Activated T-helper 2 cell treated with anti-CD3 and anti-CD28 coated beads, Interferon-gamma antibody, Interleukin-2, Interleukin-4, amounts not matched to agents 10 μg/mL and 5 μg/mL and 100 μg/mL, durations not matched to agents 14 hours and 24 hours and 36 hours (primary cell): Measurements from ENCODE around the gene PLP2. TPM values are rescaled to one million over a fixed set of nuclear protein-coding genes. Genes with fewer than 3 reads are reported as not detected.
"Not testable (repeated sequence)": the region's sequence is repeated elsewhere in the genome, so short reads cannot be mapped to it uniquely, and the experiment has no call there.

Experiments used
- DNase-seq: peaks from one replicate; pipeline ENCODE4 v3.0.0; 2021; ENCODE audit warnings: low spot score
- H3K27ac Mint-ChIP-seq: one replicate; pipeline ENCODE4 v1.8.0; 2021; ENCODE audit warnings: mixed read lengths
- H3K27me3 Mint-ChIP-seq: one replicate; pipeline ENCODE4 v1.8.0; 2021; ENCODE audit warnings: low read depth, mixed read lengths
- H3K36me3 Mint-ChIP-seq: one replicate; pipeline ENCODE4 v1.8.0; 2021; ENCODE audit warnings: low read depth, mixed read lengths
- H3K4me1 Mint-ChIP-seq: one replicate; pipeline ENCODE4 v1.8.0; 2021; ENCODE audit warnings: low read depth, mixed read lengths
- H3K4me3 Mint-ChIP-seq: one replicate; pipeline ENCODE4 v1.8.0; 2021; ENCODE audit warnings: low read depth, mild to moderate bottlenecking, moderate library complexity, mixed read lengths
- H3K9me3 Mint-ChIP-seq: one replicate; pipeline ENCODE4 v1.8.0; 2021; ENCODE audit warnings: mixed read lengths
- intact Hi-C: fragments of 100-400 bp; cut with micrococcal nuclease; formaldehyde crosslinking; loops from one replicate; pipeline ENCODE4 v1.15.1; 2023
- total RNA-seq: library from RNA; stranded (reverse); gene quantifications from 2 replicates; pipeline ENCODE4 v1.2.3, GENCODE V29; 2022

The PLP2 gene
- 112 and 116 TPM in 2 replicates for total RNA-seq

- intact Hi-C loops, result loop anchor here (2.0 kb wide), 1 partner anchor 15 kb away; the partner anchor contains the start of gene PRICKLE3
- no peaks in the 10 kb centered on the region for H3K27me3 Mint-ChIP-seq
- H3K4me3 Mint-ChIP-seq, result peak within 1 kb of the TSS; percentile 86
- peak; percentile 54 for DNase-seq
- H3K27ac Mint-ChIP-seq, result peak within 1 kb of the TSS; percentile 84
- H3K4me1 Mint-ChIP-seq, result peaks cover 23% of the 10 kb centered on the region
- no peaks in the 10 kb centered on the region for H3K9me3 Mint-ChIP-seq
- H3K36me3 Mint-ChIP-seq, result peaks cover 35% of the 10 kb centered on the region
Measured at GRCh38 chrX:49171752-49172279, at the start of gene PLP2. Gene PLP2, plus strand, starts transcription at chrX:49171898. Its CDS starts 103 bp downstream, at chrX:49172001.

GRCh38 chrX:49122499-49122898, 49.2 kb upstream of the PLP2 start:
- Mint-ChIP-seq H3K4me3 (peak overlapping the region; percentile 98), H3K36me3 (peaks cover 36% of the 10 kb centered on the region), H3K4me1 (peaks cover 30% of the 10 kb centered on the region), H3K27ac (peak overlapping the region; percentile 94), H3K27me3 (no peaks in the 10 kb centered on the region), H3K9me3 (no peaks in the 10 kb centered on the region)
- intact Hi-C loops, result no loop called here
- no peak for DNase-seq

- H3K9me3 Mint-ChIP-seq, H3K36me3 Mint-ChIP-seq, H3K27me3 Mint-ChIP-seq, H3K4me3 Mint-ChIP-seq, DNase-seq, intact Hi-C loops, H3K27ac Mint-ChIP-seq: not testable (repeated sequence)
- H3K4me1 Mint-ChIP-seq, result peaks cover 11% of the 10 kb centered on the region
Measured at GRCh38 chrX:49127742-49128258, 43.9 kb upstream of the PLP2 start.

- no peaks in the 10 kb centered on the region for H3K4me1 Mint-ChIP-seq
- H3K27ac Mint-ChIP-seq, result no peak overlapping the region
- H3K4me3 Mint-ChIP-seq, result no peak overlapping the region
- H3K36me3 Mint-ChIP-seq, result no peaks in the 10 kb centered on the region
- intact Hi-C loops, result no loop called here
- no peaks in the 10 kb centered on the region for H3K27me3 Mint-ChIP-seq
- H3K9me3 Mint-ChIP-seq, result no peaks in the 10 kb centered on the region
- no peak for DNase-seq
Measured at GRCh38 chrX:49129427-49129826, 42.3 kb upstream of the PLP2 start.

GRCh38 chrX:49132275-49132674, 39.4 kb upstream of the PLP2 start:
- intact Hi-C loops, H3K4me1 Mint-ChIP-seq, H3K27me3 Mint-ChIP-seq, H3K9me3 Mint-ChIP-seq, H3K27ac Mint-ChIP-seq, H3K4me3 Mint-ChIP-seq, H3K36me3 Mint-ChIP-seq, DNase-seq: not testable (repeated sequence)

GRCh38 chrX:49133759-49134158, 37.9 kb upstream of the PLP2 start:
- DNase-seq, result no peak
- H3K27me3 Mint-ChIP-seq, result no peaks in the 10 kb centered on the region
- no peak overlapping the region for H3K27ac Mint-ChIP-seq
- no peak overlapping the region for H3K4me3 Mint-ChIP-seq
- intact Hi-C loops, result no loop called here
- no peaks in the 10 kb centered on the region for H3K4me1 Mint-ChIP-seq
- H3K9me3 Mint-ChIP-seq, result no peaks in the 10 kb centered on the region
- H3K36me3 Mint-ChIP-seq, result no peaks in the 10 kb centered on the region

GRCh38 chrX:49137492-49137891, 34.2 kb upstream of the PLP2 start:
- H3K4me1 Mint-ChIP-seq, result no peaks in the 10 kb centered on the region

GRCh38 chrX:49139713-49140112, 32.0 kb upstream of the PLP2 start:
- peaks cover 5% of the 10 kb centered on the region for H3K36me3 Mint-ChIP-seq
- H3K9me3 Mint-ChIP-seq, result peaks cover 14% of the 10 kb centered on the region
- no peaks in the 10 kb centered on the region for H3K4me1 Mint-ChIP-seq
- no peak overlapping the region for H3K4me3 Mint-ChIP-seq
- intact Hi-C loops, result no loop called here
- H3K27ac Mint-ChIP-seq, result no peak overlapping the region
- H3K27me3 Mint-ChIP-seq, result no peaks in the 10 kb centered on the region
- DNase-seq, result no peak

More at GRCh38 chrX:49137492-49137891, 34.2 kb upstream of the PLP2 start:
- intact Hi-C loops, result no loop called here
- no peak for DNase-seq
- peaks cover 14% of the 10 kb centered on the region for H3K9me3 Mint-ChIP-seq
- H3K4me3 Mint-ChIP-seq, result no peak overlapping the region
- no peak overlapping the region for H3K27ac Mint-ChIP-seq
- H3K36me3 Mint-ChIP-seq, result peaks cover 5% of the 10 kb centered on the region
- no peaks in the 10 kb centered on the region for H3K27me3 Mint-ChIP-seq

- DNase-seq, H3K4me3 Mint-ChIP-seq, H3K27ac Mint-ChIP-seq, H3K4me1 Mint-ChIP-seq, intact Hi-C loops, H3K27me3 Mint-ChIP-seq, H3K36me3 Mint-ChIP-seq: not testable (repeated sequence)
- H3K9me3 Mint-ChIP-seq, result peaks cover 14% of the 10 kb centered on the region
Measured at GRCh38 chrX:49142264-49142663, 29.4 kb upstream of the PLP2 start.

- DNase-seq, H3K36me3 Mint-ChIP-seq, H3K27ac Mint-ChIP-seq, intact Hi-C loops, H3K27me3 Mint-ChIP-seq, H3K4me1 Mint-ChIP-seq, H3K4me3 Mint-ChIP-seq: not testable (repeated sequence)
- peaks cover 14% of the 10 kb centered on the region for H3K9me3 Mint-ChIP-seq
Measured at GRCh38 chrX:49143154-49143553, 28.5 kb upstream of the PLP2 start.

GRCh38 chrX:49147282-49147681, 24.4 kb upstream of the PLP2 start:
- Mint-ChIP-seq H3K36me3 (no peaks in the 10 kb centered on the region), H3K4me3 (no peak overlapping the region), H3K27me3 (no peaks in the 10 kb centered on the region), H3K4me1 (no peaks in the 10 kb centered on the region), H3K27ac (no peak overlapping the region), H3K9me3 (no peaks in the 10 kb centered on the region)
- no peak for DNase-seq
- intact Hi-C loops, result no loop called here

- no peak overlapping the region for H3K27ac Mint-ChIP-seq
- intact Hi-C loops, result no loop called here
- no peak overlapping the region for H3K4me3 Mint-ChIP-seq
- H3K9me3 Mint-ChIP-seq, result no peaks in the 10 kb centered on the region
- H3K27me3 Mint-ChIP-seq, result no peaks in the 10 kb centered on the region
- no peaks in the 10 kb centered on the region for H3K4me1 Mint-ChIP-seq
- no peaks in the 10 kb centered on the region for H3K36me3 Mint-ChIP-seq
- no peak for DNase-seq
Measured at GRCh38 chrX:49147936-49148335, 23.8 kb upstream of the PLP2 start.

- H3K36me3 Mint-ChIP-seq, H3K27me3 Mint-ChIP-seq, H3K4me1 Mint-ChIP-seq, DNase-seq, H3K27ac Mint-ChIP-seq, H3K9me3 Mint-ChIP-seq, H3K4me3 Mint-ChIP-seq, intact Hi-C loops: not testable (repeated sequence)
Measured at GRCh38 chrX:49148390-49149100, 23.2 kb upstream of the PLP2 start.
